GM19372 (cell line): ENCODE measurements around the gene C2orf92.
A peak's percentile ranks its signal among the peaks of the same experiment; 100 is the strongest.
"Not testable (repeated sequence)": the region's sequence is repeated elsewhere in the genome, so short reads cannot be mapped to it uniquely, and the experiment has no call there.

ENCODE experiments used
- ATAC-seq: cut with Tn5 transposase; IDR thresholded peaks from one replicate; pipeline ENCODE4 v1.9.1; 2021; ENCODE audit warnings: mild to moderate bottlenecking, low read depth, moderate library complexity; ENCODE audit not compliant: unreplicated experiment

C2orf92 gene

GRCh38 chr2:97659256-97660043 lies 10.1 kb upstream of the C2orf92 start:
- ATAC-seq = no peak

GRCh38 chr2:97660044-97660774 lies 9.3 kb upstream of the C2orf92 start:
- no peak for ATAC-seq

DNA sequence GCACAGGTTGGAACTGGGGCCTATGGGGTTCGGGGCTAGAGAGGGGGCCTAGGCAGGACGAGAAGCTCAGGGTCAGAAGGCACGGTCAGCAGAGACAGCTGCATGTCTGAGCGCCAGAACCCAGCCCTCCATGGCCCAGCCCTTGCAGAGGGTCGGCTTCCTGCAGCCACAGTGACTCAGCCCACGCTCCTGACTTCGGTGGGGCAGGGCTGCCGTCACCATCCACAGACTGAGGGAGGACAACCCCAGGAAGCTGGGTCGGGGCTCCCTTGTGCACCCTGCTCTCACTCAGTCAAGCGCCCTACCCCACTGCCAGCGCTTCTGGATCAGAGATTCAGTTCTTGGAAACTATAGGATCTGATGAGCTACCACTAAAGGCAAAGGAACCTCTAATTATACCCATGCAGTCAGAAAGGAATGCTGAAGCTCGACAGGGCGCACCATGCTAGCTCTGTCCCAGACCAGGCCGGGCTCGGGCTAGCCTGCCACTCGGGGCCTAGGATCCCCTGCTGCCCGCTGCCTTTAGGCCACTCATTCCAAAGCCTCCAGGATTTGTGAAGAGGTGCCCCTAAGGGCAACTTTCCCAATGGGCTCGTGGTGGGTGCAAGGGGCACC lies 8.6 kb upstream of the C2orf92 start:
- ATAC-seq = no peak

GRCh38 chr2:97661927-97662326 lies 7.6 kb upstream of the C2orf92 start:
- no peak for ATAC-seq

GRCh38 chr2:97662386-97662894 lies 7.1 kb upstream of the C2orf92 start:
- ATAC-seq = no peak

- ATAC-seq = peak; percentile 40
These were observed 6.5 kb upstream of the C2orf92 start for GRCh38 chr2:97662895-97663625.

DNA sequence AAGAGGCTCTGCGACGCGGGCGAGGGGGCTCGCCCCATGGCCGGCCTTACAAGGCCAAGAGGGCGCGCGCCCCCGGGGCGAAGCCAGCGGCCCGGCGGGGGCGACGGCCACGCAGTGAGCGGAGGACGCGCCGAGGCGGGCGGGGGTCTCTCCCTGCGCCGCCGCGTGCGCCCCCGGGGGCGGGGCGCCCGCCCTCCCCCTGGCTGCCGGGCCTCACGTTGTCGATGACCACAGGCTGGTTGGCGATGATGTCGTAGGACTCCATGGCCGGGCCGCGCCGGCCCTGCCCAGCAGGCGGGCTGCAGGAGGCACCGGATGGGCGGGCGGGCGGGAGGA lies 5.9 kb upstream of the C2orf92 start:
- no peak for ATAC-seq

- peak; percentile 87 for ATAC-seq
These were observed 5.4 kb upstream of the C2orf92 start, which contains the start of gene ACTR1B for GRCh38 chr2:97663962-97664635. TSS of gene ACTR1B (minus strand) at chr2:97664044. CDS start at chr2:97663890, 154 bp downstream.

DNA sequence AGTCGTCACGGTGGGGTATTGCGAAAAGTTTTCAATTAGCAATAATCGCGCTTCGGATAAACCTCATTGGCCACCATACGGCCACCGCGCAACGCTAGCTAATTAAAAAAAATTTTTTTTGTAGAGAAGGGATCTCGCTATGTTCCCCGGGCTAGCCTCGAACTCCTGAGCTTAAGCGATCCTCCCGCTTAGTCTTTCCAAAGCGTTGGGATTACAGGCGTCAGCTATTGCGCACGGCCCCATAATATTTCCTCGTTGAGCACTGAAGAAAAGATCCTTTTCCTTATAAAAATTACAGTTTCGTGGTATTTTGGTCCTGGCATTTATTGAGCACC lies 4.9 kb upstream of the C2orf92 start:
- no peak for ATAC-seq

- ATAC-seq = no peak
These were observed 958 bp downstream of the C2orf92 start for GRCh38 chr2:97670471-97670870.

DNA sequence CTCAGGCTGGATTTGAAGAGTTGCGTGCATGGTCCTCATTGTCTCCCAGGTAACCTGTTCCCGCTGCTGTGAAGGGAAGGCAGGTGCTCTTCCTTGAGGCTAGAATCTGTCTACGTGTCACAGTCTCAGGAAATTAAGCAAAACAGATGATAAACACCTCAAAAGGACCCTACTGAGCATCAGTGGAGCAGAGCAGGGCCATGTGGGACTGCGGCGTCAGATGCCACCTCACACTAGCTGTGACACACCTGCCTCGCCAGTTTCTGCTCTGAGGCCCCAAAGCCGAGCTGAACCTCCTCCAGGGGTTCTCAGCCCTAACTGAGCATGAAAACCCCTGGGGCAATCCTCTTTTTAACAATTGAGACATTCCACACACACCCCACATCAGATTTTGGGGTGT lies 2.0 kb downstream of the C2orf92 start:
- no peak for ATAC-seq

DNA sequence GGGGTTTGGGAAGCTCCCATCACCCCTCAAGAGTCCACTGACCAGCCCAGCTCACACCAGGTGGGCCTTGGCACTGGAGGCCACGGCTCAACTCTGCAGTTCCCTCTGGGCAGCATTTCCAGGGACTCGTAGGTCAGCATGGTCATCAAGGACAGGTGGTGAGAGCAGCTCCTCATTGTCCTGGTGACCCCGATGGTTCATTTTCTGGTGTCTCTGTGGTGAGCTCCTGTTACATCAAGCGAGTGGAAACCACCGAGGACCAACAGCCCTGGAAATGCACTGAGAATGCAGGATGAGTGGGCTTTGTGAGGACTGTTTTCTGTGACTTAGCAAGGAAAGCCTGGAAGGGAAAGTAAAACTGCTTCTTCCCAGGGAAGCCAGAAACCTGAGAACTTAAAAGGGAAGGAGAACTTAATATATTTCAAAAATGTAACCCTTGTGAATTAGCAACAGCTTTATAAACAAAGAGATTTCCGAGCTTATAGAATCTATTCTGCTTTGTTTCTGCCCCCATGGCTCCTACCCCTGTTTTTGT lies 3.2 kb downstream of the C2orf92 start:
- not testable (repeated sequence) for ATAC-seq

DNA sequence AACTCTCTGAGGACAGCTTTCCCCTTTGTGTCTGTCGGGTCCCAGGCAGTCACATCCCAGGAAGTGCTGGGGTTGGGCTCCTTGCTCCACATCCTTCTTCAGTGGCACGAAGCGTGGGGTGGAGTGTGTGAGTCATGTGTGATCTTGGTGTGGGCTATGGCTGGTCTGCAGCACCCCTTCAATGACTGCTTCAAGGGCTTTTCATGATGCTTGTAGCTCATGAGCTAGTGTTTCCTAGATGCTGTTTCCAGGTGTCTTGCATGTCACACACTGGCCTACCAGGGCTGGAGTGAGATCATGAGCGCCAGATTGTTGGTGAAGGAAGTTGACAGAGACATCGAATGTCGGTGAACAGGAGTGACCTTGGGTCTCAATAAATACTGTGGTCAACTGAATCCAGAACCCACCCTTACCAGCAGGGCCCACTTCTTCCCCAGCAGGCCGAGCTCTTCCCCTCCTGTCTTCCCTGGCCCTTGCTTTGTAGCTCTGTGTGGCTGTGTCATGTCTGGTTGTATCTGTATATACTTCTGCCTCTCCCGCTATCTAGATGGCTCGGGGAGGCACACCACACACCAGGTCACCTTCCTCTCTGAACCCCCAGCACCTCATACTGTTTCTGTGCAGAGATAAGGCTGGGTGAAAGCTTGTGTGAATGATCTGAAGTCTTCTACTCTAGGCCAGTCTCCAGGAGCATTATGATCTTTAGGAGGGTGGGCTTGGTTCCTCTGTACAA lies 3.8 kb downstream of the C2orf92 start:
- ATAC-seq = no peak

DNA sequence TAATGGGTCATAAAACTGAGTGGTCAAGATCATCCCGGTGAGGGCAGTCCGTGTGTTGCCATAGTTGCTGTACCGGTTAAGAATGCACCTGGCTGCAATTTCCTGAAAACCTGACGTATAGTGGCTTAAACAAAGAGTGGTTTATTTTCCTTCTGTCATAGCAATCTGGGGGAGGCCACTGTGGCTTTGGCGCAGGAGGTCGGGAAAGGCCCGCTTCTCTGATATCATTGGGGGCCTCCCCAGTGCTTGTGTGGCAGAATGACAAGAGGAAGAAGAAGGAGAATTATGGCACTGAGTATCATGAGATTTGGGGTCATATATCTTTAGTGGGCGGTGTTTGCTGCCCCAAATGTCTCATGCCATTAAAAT lies 4.4 kb downstream of the C2orf92 start:
- no peak for ATAC-seq

DNA sequence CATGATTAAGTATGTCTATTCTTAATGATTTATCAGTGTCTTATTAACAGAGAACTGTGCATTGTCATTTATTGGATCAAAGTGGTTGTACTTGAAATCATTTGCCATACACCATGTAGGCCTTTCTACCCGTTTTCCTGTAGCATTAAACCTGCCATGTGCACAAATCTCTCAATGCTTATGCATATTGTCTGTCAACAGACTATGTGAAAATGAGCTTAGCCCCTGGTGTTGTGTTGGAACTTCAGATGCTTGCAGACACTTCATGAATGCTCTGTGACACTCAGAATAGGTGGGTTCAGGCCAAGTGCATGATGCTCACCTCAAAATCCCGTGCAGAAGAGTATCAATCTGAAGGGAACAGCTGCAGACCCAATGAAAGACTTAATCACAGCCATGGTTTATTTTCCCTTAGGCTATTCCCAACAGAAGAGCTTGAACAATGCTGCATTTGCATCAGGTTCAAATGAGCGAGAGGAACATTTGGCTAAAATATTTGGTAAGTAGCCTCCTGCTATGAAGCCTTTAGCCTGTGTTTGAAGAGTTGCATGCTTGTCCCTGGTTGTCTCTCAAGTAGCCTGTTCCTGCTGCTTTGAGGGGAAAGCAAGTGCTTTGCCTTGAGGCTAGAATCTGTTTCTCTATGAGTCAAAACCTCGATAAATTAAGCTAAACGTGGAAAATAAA lies 6.1 kb downstream of the C2orf92 start:
- no peak for ATAC-seq

GRCh38 chr2:97676620-97677019 lies 7.1 kb downstream of the C2orf92 start:
- no peak for ATAC-seq

- no peak for ATAC-seq
These were observed 8.0 kb downstream of the C2orf92 start for GRCh38 chr2:97677480-97677879.

GRCh38 chr2:97678298-97678697 lies 8.8 kb downstream of the C2orf92 start:
- no peak for ATAC-seq

DNA sequence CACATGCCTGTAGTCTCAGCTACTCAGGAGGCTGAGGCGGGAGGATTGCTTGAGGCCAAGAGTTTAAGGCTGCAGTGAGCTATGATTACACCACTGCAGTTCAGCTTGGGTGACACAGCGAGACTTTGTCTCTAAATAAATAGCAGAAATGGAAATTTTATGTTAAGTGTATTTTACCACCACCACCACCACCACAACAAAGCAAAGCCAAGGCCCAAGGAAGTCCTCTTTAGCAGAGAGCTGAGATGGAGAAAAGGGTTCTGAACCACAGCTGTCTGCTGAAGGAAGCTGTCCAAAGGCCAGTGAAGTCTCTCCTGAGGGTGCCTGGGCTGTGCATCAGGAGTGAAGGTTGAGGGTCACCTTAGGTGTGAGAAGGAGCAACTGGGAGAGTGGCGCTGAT lies 17.7 kb downstream of the C2orf92 start:
- not testable (repeated sequence) for ATAC-seq
